Urothelium cell line (cell line): Measurements from ENCODE around the gene PITPNM1.

Source experiments
- DNase-seq: peaks from one replicate; pipeline ENCODE4 v3.0.0; 2011; ENCODE audit warnings: low spot score, mixed read lengths
- FAIRE-seq: peaks from 2 replicates; lab custom pipeline; 2011; peaks lifted over from hg19 to GRCh38; lab: Jason Lieb, UNC

Gene PITPNM1

GRCh38 chr11:67449116-67449844 is 55.9 kb downstream of the PITPNM1 start:
- no peak for FAIRE-seq
- DNase-seq, result no peak

DNA sequence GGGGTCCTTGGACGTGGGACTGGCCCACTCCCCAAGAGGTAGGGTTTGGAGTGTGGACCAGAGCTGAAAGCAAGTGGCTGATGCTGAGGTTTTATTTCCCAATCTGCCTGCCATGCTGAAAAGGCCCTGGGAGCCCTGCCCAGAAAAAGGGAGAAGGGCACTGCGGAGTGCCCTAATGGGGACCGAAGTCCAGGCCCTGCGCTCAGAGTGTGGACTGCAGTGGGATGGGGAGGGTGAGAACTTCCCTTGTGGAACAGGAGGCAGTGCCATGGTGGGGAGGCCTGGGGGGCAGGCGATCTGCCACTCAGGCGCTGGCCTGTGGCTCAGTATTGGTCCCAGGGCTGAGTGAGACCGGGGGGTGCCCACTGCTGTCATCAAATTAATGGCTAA is 56.9 kb downstream of the PITPNM1 start:
- DNase-seq (no peak), FAIRE-seq (no peak)

DNA sequence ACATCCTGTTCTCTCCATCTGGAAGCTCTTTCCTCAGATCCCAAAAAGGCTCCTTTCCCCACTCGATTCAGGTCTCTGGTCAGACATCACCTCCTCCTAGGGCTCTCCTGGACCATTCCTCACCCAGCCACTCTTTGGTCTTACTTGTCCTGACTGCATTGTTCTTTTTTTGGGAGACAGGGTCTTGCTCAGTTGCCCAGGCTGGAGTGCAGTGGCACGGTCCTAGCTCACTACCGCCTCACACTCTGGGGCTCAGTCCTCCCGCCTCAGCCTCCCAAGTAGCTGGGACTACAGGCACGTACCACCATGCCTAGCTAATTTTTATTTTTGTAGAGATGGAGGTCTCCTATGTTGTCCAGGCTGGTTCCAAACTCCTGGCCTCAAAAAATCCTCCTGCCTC is 59.6 kb downstream of the PITPNM1 start:
- FAIRE-seq (no peak), DNase-seq (no peak)

- FAIRE-seq (no peak), DNase-seq (peak; percentile 21)
Measured at GRCh38 chr11:67442504-67443404, 62.4 kb downstream of the PITPNM1 start.
